Activated CD4-positive, alpha-beta T cell treated with anti-CD3 and anti-CD28 coated beads for 24 hours (primary cell): ENCODE data around the gene ELAC1.

Experiments
- DNase-seq, 2 donors: peaks; one replicate each; pipeline ENCODE4 v3.0.0-alpha.2; 2020; ENCODE audit warnings: low read depth in 2 of 2

ELAC1 gene

GRCh38 chr18:51020536-51020935, 52.7 kb downstream of the ELAC1 start:
- no peak for DNase-seq

GRCh38 chr18:51021226-51021965, 53.6 kb downstream of the ELAC1 start:
- no peak for DNase-seq

- no peak for DNase-seq
These were observed 57.7 kb downstream of the ELAC1 start for GRCh38 chr18:51025512-51025911.

GRCh38 chr18:51028201-51028805, 60.5 kb downstream of the ELAC1 start:
- no peak for DNase-seq

- no peak for DNase-seq
These were observed 61.5 kb downstream of the ELAC1 start for GRCh38 chr18:51029378-51029693.

GRCh38 chr18:51029694-51030536, 62.1 kb downstream of the ELAC1 start, which contains the start of gene SMAD4:
Gene SMAD4 (plus strand): TSS chr18:51030213. CDS start chr18:51047047, 16,834 bp downstream.
- DNase-seq = peak; percentile 96 to 99

GRCh38 chr18:51030537-51031258, 62.9 kb downstream of the ELAC1 start:
- DNase-seq = peak; percentile 45 to 46

- DNase-seq = no peak
These were observed 64.4 kb downstream of the ELAC1 start for GRCh38 chr18:51032193-51032592.

- DNase-seq = no peak
These were observed 69.4 kb downstream of the ELAC1 start for GRCh38 chr18:51037230-51037629.
